Kidney epithelial cell (primary cell): ENCODE data around the gene SERPINA9. TPM values are rescaled to one million over a fixed set of nuclear protein-coding genes. Genes with fewer than 3 reads are reported as not detected.

Source experiments
- DNase-seq: peaks from one replicate; pipeline ENCODE4 v3.0.0-alpha.2; 2010; ENCODE audit warnings: low read depth
- H3K27me3 ChIP-seq: 2 replicates; pipeline ENCODE4 v1.6.0; 2011; ENCODE audit warnings: low read length; ENCODE audit not compliant: control insufficient read depth, insufficient read depth
- H3K36me3 ChIP-seq: 2 replicates; pipeline ENCODE4 v1.5.1; 2011; ENCODE audit warnings: low read length; ENCODE audit not compliant: control insufficient read depth, insufficient read depth
- H3K4me3 ChIP-seq: 2 replicates; pipeline ENCODE4 v1.5.1; 2011; ENCODE audit warnings: low read depth, mild to moderate bottlenecking, control low read depth, low read length
- CTCF ChIP-seq: IDR thresholded peaks from 2 replicates; pipeline ENCODE4 v1.5.1; 2011; ENCODE audit warnings: mild to moderate bottlenecking, moderate library complexity, low read length, control low read depth, inconsistent platforms; ENCODE audit not compliant: insufficient read depth, poor library complexity, severe bottlenecking
- total RNA-seq: library from RNA; depleted of rRNA; stranded (reverse); fragments of >200 nt; gene quantifications from 2 replicates; pipeline ENCODE4 v1.2.3, GENCODE V29; 2015

Gene SERPINA9
- total RNA-seq, 1 donor from 2014 or later = not detected

GRCh38 chr14:94498215-94498614 lies 22.2 kb upstream of the SERPINA9 start:
- TF ChIP-seq CTCF = no peak
- Histone ChIP-seq H3K36me3 (no peaks in the 10 kb centered on the region), H3K4me3 (no peak overlapping the region), H3K27me3 (no peaks in the 10 kb centered on the region)
- DNase-seq = no peak

- no peak overlapping the region for H3K4me3 ChIP-seq
- no peaks in the 10 kb centered on the region for H3K36me3 ChIP-seq
- no peak for TF ChIP-seq CTCF
- H3K27me3 ChIP-seq = no peaks in the 10 kb centered on the region
- no peak for DNase-seq
Observed at GRCh38 chr14:94494085-94494484, 18.1 kb upstream of the SERPINA9 start.

- Histone ChIP-seq H3K27me3 (peaks cover 4% of the 10 kb centered on the region), H3K4me3 (no peak overlapping the region), H3K36me3 (no peaks in the 10 kb centered on the region)
- no peak for TF ChIP-seq CTCF
- DNase-seq = no peak
Observed at GRCh38 chr14:94491511-94491910, 15.5 kb upstream of the SERPINA9 start.

- TF ChIP-seq CTCF = no peak
- Histone ChIP-seq H3K27me3 (peaks cover 8% of the 10 kb centered on the region), H3K4me3 (no peak overlapping the region), H3K36me3 (no peaks in the 10 kb centered on the region)
- no peak for DNase-seq
Observed at GRCh38 chr14:94489336-94489735, 13.3 kb upstream of the SERPINA9 start.

GRCh38 chr14:94486883-94487282 lies 10.9 kb upstream of the SERPINA9 start:
- no peak overlapping the region for H3K4me3 ChIP-seq
- peaks cover 8% of the 10 kb centered on the region for H3K27me3 ChIP-seq
- H3K36me3 ChIP-seq = no peaks in the 10 kb centered on the region
- no peak for TF ChIP-seq CTCF
- no peak for DNase-seq

GRCh38 chr14:94485944-94486841 lies 10.2 kb upstream of the SERPINA9 start:
- Histone ChIP-seq H3K27me3 (peaks cover 8% of the 10 kb centered on the region), H3K36me3 (no peaks in the 10 kb centered on the region), H3K4me3 (no peak overlapping the region)
- peak; percentile 100 for TF ChIP-seq CTCF
- no peak for DNase-seq
